H1 (cell line): Measurements from ENCODE around the gene AGXT2. TPM values are rescaled to one million over a fixed set of nuclear protein-coding genes. Genes with fewer than 3 reads are reported as not detected.

Source experiments
- polyA plus RNA-seq, 7 experiments: library from polyadenylated mRNA; depleted of rRNA in 3 of 7; stranded (reverse) in 5 of 7; unstranded in 2 of 7; fragments of >200 nt in 5 of 7; fragments of 200-250 nt in 2 of 7; gene quantifications; 1 replicate in 5 of 7; 2 replicates in 1 of 7; 4 replicates in 1 of 7; pipeline versions ENCODE4 v1.2.1 to v1.2.3, GENCODE V29; 2011 to 2013; ENCODE audit warnings: missing spikeins in 2 of 7, mixed read lengths in 2 of 7
- total RNA-seq: library from RNA; stranded (reverse); fragmentation: NEBNext Ultra II Directional; extraction: Animal tissue kit (Norgen Biotek cat#: 25700); gene quantifications from 2 replicates; pipeline ENCODE4 v1.2.1, GENCODE V29; 2021

Gene AGXT2
- total and polyA plus RNA-seq, 2 of the 8 experiments (the other 6 are each of a cell fraction or from before 2014, with no cell fraction given), result not detected

Other genes starting within 250 kb of the AGXT2 start
- 1.2 and 2.4 TPM in 2 replicates for gene TTC23L, start 208.8 kb downstream of the AGXT2 start, total RNA-seq
- gene TTC23L, start 208.8 kb downstream of the AGXT2 start, polyA plus RNA-seq (2011; rRNA removed), result 0.39 and 1.1 TPM in 2 replicates
- gene RAD1, start 132.4 kb downstream of the AGXT2 start, total RNA-seq, result 37.3 and 40.5 TPM in 2 replicates
- gene RAD1, start 132.4 kb downstream of the AGXT2 start, polyA plus RNA-seq (2011; rRNA removed), result 12.0 and 15.1 TPM in 2 replicates
- 64.5 and 71.7 TPM in 2 replicates for gene BRIX1, start 132.2 kb downstream of the AGXT2 start, total RNA-seq
- 13.2 and 26.9 TPM in 2 replicates for gene BRIX1, start 132.2 kb downstream of the AGXT2 start, polyA plus RNA-seq (2011; rRNA removed)
- gene DNAJC21, start 118.4 kb downstream of the AGXT2 start, total RNA-seq, result 47.5 and 51.2 TPM in 2 replicates
- 3.2 and 5.1 TPM in 2 replicates for gene DNAJC21, start 118.4 kb downstream of the AGXT2 start, polyA plus RNA-seq (2011; rRNA removed)
- 2.5 and 2.7 TPM in 2 replicates for gene PRLR, start 182.5 kb upstream of the AGXT2 start, total RNA-seq
- 0.41 and 0.53 TPM in 2 replicates for gene PRLR, start 182.5 kb upstream of the AGXT2 start, polyA plus RNA-seq (2011; rRNA removed)